Neuron (in vitro differentiated cells): ENCODE measurements around the gene PLCB2.

Source experiments
- H2AFZ ChIP-seq: one replicate; pipeline ENCODE4 v1.6.1; 2013; ENCODE audit warnings: low read depth, mild to moderate bottlenecking, inconsistent platforms, low read length, moderate library complexity
- H3K27me3 ChIP-seq: one replicate; pipeline ENCODE4 v1.6.1; 2013; ENCODE audit warnings: low read length; ENCODE audit not compliant: insufficient read depth
- H3K36me3 ChIP-seq: one replicate; pipeline ENCODE4 v1.6.1; 2013; ENCODE audit warnings: low read length; ENCODE audit not compliant: insufficient read depth
- H3K4me1 ChIP-seq: one replicate; pipeline ENCODE4 v1.6.1; 2013; ENCODE audit warnings: low read length; ENCODE audit not compliant: insufficient read depth
- H3K4me3 ChIP-seq: 2 replicates; pipeline ENCODE4 v1.5.1; 2013; ENCODE audit warnings: mild to moderate bottlenecking, low read length, moderate library complexity
- H3K9me3 ChIP-seq: one replicate; pipeline ENCODE4 v1.6.1; 2013; ENCODE audit warnings: low read length

PLCB2 gene

DNA sequence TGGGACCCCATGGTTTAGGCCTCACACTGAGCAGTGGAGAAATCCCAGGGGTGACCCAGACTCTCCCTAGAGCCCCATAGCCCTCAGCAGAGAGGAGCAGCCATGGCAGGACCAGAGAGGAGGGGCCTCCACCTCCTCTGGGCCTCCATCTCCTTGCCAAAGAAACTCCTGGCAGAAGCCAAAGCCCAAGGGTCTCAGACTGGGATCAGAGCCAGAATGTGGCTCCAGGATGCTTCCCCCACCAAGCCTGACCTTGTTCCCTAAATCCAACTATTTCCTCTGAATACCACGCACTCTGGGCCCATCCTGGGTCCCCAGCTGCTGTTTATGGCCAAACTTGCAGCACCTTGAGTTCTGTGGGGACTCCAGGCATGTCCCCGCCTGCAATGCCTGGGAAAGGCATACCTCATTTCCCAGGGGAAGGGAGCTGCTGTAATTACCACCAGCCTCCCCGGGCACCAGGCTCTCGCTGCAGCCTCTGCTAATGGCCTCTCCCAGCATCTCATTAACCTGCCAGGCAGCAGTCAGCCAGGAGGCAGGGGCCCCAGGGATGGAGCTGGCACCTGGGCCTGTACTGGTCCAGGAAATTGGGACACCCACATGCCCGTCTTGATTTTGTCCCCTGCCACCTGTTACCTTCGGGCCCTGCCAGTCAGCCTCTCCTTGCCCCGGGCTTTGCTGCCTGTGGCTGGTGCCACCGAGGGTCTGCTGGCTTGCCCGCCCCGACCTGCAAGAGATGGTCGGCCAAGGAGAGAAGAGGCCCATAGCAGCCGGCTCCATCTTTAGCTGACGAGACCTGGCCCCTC lies 28.4 kb upstream of the PLCB2 start:
- Histone ChIP-seq H2AFZ (no peak overlapping the region), H3K27me3 (peaks cover 2% of the 10 kb centered on the region), H3K4me1 (peaks cover 12% of the 10 kb centered on the region), H3K4me3 (no peak overlapping the region), H3K9me3 (no peaks in the 10 kb centered on the region), H3K36me3 (no peaks in the 10 kb centered on the region)

- Histone ChIP-seq H3K36me3 (no peaks in the 10 kb centered on the region), H3K9me3 (no peaks in the 10 kb centered on the region), H3K4me1 (peaks cover 6% of the 10 kb centered on the region), H2AFZ (no peak overlapping the region), H3K4me3 (no peak overlapping the region), H3K27me3 (peaks cover 2% of the 10 kb centered on the region)
Measured at GRCh38 chr15:40334941-40335795, 27.4 kb upstream of the PLCB2 start.

DNA sequence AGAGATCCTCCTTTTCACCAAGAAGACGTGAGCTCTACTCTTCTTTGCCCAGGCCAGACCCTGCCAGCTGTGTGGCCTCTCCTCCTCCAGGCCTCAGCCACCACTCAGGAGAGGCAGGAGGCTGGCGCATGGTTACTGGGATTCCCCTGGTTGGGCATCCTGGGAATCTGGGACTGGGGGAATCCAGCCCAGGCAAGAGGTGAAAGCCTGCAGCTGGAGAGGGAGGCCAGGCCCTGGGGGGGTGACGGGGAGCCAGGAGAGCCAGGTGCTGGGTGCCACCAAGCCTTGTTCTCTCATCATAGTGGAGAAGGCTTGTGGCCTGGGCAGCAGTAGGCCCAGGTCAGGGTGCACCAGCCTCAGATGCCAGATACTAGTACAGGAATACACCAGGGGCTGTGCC lies 26.8 kb upstream of the PLCB2 start:
- Histone ChIP-seq H3K9me3 (no peaks in the 10 kb centered on the region), H3K4me3 (no peak overlapping the region), H2AFZ (no peak overlapping the region), H3K27me3 (peaks cover 2% of the 10 kb centered on the region), H3K36me3 (no peaks in the 10 kb centered on the region), H3K4me1 (peaks cover 12% of the 10 kb centered on the region)

- Histone ChIP-seq H2AFZ (no peak overlapping the region), H3K4me1 (peaks cover 15% of the 10 kb centered on the region), H3K4me3 (no peak overlapping the region), H3K27me3 (peaks cover 2% of the 10 kb centered on the region), H3K9me3 (no peaks in the 10 kb centered on the region), H3K36me3 (no peaks in the 10 kb centered on the region)
Measured at GRCh38 chr15:40333922-40334492, 26.3 kb upstream of the PLCB2 start.

- peaks cover 31% of the 10 kb centered on the region for H3K4me1 ChIP-seq
Measured at GRCh38 chr15:40332113-40332781, 24.5 kb upstream of the PLCB2 start.

DNA sequence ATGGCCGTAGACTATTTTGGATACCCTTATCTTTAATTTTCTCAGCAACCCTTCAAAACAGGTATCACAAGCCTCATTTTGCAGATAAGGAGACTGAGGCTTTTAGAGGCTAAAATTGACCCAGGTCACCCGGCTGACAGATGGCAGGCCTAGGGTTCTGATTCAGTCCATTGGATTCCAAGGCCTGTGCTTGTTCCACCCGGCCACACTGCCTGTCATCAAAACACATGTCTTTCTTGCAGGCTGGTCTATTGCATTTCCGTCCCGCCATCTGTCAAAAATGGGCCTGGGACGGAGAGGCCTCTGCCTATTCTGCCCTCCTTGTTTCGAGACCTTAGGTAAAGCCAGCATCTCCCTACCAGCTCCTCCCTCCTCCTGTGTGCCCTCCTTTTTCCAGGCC lies 23.9 kb upstream of the PLCB2 start:
- H3K27me3 ChIP-seq = no peaks in the 10 kb centered on the region
- H3K4me1 ChIP-seq = peaks cover 37% of the 10 kb centered on the region
- no peak overlapping the region for H3K4me3 ChIP-seq
- H3K36me3 ChIP-seq = no peaks in the 10 kb centered on the region
- no peaks in the 10 kb centered on the region for H3K9me3 ChIP-seq
- H2AFZ ChIP-seq = no peak overlapping the region

More at GRCh38 chr15:40332113-40332781, 24.5 kb upstream of the PLCB2 start:
- Histone ChIP-seq H3K36me3 (no peaks in the 10 kb centered on the region), H3K27me3 (no peaks in the 10 kb centered on the region), H2AFZ (no peak overlapping the region), H3K4me3 (no peak overlapping the region), H3K9me3 (no peaks in the 10 kb centered on the region)

- no peak overlapping the region for H3K4me3 ChIP-seq
Measured at GRCh38 chr15:40331026-40331425, 23.3 kb upstream of the PLCB2 start.

GRCh38 chr15:40330368-40330836 lies 22.7 kb upstream of the PLCB2 start:
- H3K36me3 ChIP-seq = no peaks in the 10 kb centered on the region
- H3K4me1 ChIP-seq = peaks cover 48% of the 10 kb centered on the region
- H2AFZ ChIP-seq = no peak overlapping the region
- H3K27me3 ChIP-seq = no peaks in the 10 kb centered on the region
- no peaks in the 10 kb centered on the region for H3K9me3 ChIP-seq
- H3K4me3 ChIP-seq = no peak overlapping the region

More at GRCh38 chr15:40331026-40331425, 23.3 kb upstream of the PLCB2 start:
- Histone ChIP-seq H3K36me3 (no peaks in the 10 kb centered on the region), H3K9me3 (no peaks in the 10 kb centered on the region), H2AFZ (no peak overlapping the region), H3K4me1 (peaks cover 42% of the 10 kb centered on the region), H3K27me3 (no peaks in the 10 kb centered on the region)

GRCh38 chr15:40329804-40330203 lies 22.1 kb upstream of the PLCB2 start:
- Histone ChIP-seq H3K4me1 (peaks cover 54% of the 10 kb centered on the region), H2AFZ (no peak overlapping the region), H3K9me3 (no peaks in the 10 kb centered on the region), H3K36me3 (no peaks in the 10 kb centered on the region), H3K27me3 (no peaks in the 10 kb centered on the region), H3K4me3 (no peak overlapping the region)

- Histone ChIP-seq H3K27me3 (no peaks in the 10 kb centered on the region), H2AFZ (no peak overlapping the region), H3K9me3 (no peaks in the 10 kb centered on the region), H3K36me3 (no peaks in the 10 kb centered on the region), H3K4me3 (no peak overlapping the region), H3K4me1 (peaks cover 59% of the 10 kb centered on the region)
Measured at GRCh38 chr15:40328751-40329150, 21.0 kb upstream of the PLCB2 start.

DNA sequence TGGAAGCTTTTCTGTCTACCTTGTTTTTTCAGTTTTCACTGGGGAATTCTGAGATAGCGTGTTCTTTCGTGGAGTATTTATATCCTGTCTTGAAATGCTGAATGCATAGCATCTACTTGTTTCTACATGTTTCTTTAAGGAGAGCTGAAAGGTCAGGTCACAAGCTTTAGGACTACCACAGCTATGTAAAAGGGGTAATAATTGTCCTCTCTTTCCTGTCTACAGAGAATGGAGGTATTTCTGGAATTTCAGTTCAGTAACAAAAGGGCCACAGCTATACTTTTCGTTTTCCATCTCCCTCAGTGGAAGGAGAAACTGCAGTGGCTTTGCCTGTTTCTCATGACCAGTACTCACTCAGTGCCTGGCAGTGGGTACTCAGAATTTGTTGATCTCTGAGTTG lies 20.4 kb upstream of the PLCB2 start:
- no peaks in the 10 kb centered on the region for H3K9me3 ChIP-seq
- peaks cover 59% of the 10 kb centered on the region for H3K4me1 ChIP-seq
- H3K27me3 ChIP-seq = no peaks in the 10 kb centered on the region
- no peak overlapping the region for H3K4me3 ChIP-seq
- no peaks in the 10 kb centered on the region for H3K36me3 ChIP-seq
- H2AFZ ChIP-seq = no peak overlapping the region

- Histone ChIP-seq H3K36me3 (no peaks in the 10 kb centered on the region), H2AFZ (no peak overlapping the region), H3K4me1 (peaks cover 65% of the 10 kb centered on the region), H3K4me3 (no peak overlapping the region), H3K27me3 (peaks cover 4% of the 10 kb centered on the region), H3K9me3 (no peaks in the 10 kb centered on the region)
Measured at GRCh38 chr15:40327457-40327856, 19.7 kb upstream of the PLCB2 start.
